Left ventricle myocardium inferior (tissue), 1 donor: ENCODE measurements around the gene PSMC1. TPM values are rescaled to one million over a fixed set of nuclear protein-coding genes. Genes with fewer than 3 reads are reported as not detected.

Source experiments
- DNase-seq: peaks from one replicate; pipeline ENCODE4 v3.0.0-alpha.2; 2020
- H3K27ac ChIP-seq: fragments of 200-600 bp; replicated peaks from 2 replicates; pipeline ENCODE4 v1.8.0; 2021
- H3K27me3 ChIP-seq: fragments of 200-600 bp; 2 replicates; pipeline ENCODE4 v1.8.0; 2021; ENCODE audit warnings: low read depth
- H3K36me3 ChIP-seq: fragments of 200-600 bp; 2 replicates; pipeline ENCODE4 v1.8.0; 2021
- H3K4me1 ChIP-seq: fragments of 200-600 bp; 2 replicates; pipeline ENCODE4 v1.8.0; 2021
- H3K4me3 ChIP-seq: fragments of 200-600 bp; 2 replicates; pipeline ENCODE4 v1.8.0; 2021; ENCODE audit warnings: mild to moderate bottlenecking, moderate library complexity
- H3K9me3 ChIP-seq: fragments of 200-600 bp; replicated peaks from 2 replicates; pipeline ENCODE4 v1.8.0; 2021
- intact Hi-C: fragments of 100-400 bp; cut with micrococcal nuclease; formaldehyde crosslinking; loops from one replicate; pipeline ENCODE4 v1.11.0; 2022
- total RNA-seq: library from RNA; stranded (reverse); fragmentation: NEBNext Ultra II Directional; extraction: Animal tissue kit (Norgen Biotek cat#: 25700); gene quantifications from one replicate; pipeline ENCODE4 v1.2.1, GENCODE V29; 2021
- TF ChIP-seq, protein P1 (sequence below): fragments of 200-600 bp; IDR thresholded peaks from 2 replicates; pipeline ENCODE4 v1.8.0; 2021; ENCODE audit warnings: antibody characterized with exemption, mild to moderate bottlenecking, borderline replicate concordance
- donor health status: DM: no; HTN: yes; CAD: no; lungs with severe emphysema.

Gene PSMC1
- total RNA-seq, 1 donor from 2014 or later: 121 TPM

DNA sequence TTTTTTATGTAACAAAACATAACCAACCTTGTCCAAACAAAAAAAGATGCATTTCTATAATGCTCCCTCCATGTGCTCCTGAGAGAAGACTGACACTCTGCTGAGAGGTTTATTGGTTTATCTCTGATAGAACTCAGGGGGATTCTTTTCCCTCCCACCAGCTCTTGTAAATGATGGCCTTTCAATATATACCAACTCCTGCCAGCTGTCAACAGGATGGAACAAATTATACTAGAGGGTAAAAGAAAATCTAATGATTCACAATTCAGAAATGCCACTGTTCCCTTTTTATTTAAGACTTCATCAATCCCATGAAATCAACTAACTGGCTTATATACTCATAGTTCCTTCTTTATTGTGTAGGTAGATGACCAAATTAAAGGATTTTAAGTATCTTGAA, 25.4 kb downstream of the PSMC1 start:
- DNase-seq: no peak
- H3K4me1 ChIP-seq: peaks cover 13% of the 10 kb centered on the region
- intact Hi-C loops: no loop called here
- peaks cover 87% of the 10 kb centered on the region for H3K36me3 ChIP-seq
- TF ChIP-seq, protein P1, sequence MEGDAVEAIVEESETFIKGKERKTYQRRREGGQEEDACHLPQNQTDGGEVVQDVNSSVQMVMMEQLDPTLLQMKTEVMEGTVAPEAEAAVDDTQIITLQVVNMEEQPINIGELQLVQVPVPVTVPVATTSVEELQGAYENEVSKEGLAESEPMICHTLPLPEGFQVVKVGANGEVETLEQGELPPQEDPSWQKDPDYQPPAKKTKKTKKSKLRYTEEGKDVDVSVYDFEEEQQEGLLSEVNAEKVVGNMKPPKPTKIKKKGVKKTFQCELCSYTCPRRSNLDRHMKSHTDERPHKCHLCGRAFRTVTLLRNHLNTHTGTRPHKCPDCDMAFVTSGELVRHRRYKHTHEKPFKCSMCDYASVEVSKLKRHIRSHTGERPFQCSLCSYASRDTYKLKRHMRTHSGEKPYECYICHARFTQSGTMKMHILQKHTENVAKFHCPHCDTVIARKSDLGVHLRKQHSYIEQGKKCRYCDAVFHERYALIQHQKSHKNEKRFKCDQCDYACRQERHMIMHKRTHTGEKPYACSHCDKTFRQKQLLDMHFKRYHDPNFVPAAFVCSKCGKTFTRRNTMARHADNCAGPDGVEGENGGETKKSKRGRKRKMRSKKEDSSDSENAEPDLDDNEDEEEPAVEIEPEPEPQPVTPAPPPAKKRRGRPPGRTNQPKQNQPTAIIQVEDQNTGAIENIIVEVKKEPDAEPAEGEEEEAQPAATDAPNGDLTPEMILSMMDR: no peak
- no peak overlapping the region for H3K4me3 ChIP-seq
- H3K27me3 ChIP-seq: no peaks in the 10 kb centered on the region
- H3K27ac ChIP-seq: no peak overlapping the region
- no peaks in the 10 kb centered on the region for H3K9me3 ChIP-seq

DNA sequence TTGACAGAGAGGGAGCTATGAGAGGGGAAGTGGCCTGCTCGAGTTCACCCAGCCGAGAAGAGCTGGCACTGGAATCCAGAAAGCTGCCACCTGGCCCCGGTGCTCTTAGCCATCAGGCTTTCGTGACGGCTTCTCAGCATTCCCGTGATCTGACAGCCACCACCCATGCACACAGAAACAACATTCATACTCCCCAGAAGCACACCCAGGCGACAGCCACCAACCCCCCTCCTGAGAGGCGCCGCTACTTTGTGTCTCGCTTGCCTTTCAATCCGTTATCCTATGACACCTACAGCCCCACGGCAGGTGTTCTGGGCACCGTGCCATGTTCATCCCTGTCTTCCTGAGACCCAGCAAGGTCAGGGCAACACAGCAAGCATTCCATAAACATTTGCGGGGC, 31.4 kb downstream of the PSMC1 start:
- H3K36me3 ChIP-seq: peaks cover 67% of the 10 kb centered on the region

DNA sequence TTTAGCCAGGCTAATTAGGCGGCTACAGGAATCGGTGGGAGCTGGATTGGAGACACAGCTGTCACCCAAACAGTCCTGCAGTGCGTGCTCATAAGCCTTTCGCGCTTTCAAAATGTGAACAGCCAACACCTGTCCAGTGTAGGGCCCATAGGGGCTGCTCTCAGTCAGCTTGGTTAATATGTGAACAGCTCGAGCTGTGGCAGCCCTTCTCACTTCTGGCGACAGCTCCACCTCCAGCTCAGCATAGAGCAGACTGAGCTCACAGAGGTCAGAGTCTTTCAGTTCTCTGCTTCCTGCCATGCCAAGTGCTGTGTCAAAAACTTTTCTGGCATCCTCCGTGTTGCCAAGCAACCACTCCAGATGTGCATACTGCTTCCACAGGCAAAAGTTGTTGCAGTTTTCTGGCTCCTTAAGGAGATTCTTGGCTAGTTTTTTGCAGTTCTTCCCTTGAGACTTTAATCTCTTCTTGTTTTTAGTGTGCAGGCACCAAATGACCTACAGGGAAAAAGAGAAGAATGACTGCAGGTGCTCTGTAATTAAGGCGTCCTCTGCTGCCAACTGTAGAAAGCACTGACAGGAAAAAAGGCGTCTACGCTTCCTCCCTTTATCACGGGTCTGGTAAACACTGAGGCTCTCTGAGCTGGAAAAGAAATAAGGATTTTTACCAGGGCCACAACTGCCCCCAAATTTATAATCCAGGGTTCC, 32.5 kb downstream of the PSMC1 start:
- H3K4me1 ChIP-seq: peaks cover 23% of the 10 kb centered on the region
- no peaks in the 10 kb centered on the region for H3K27me3 ChIP-seq
- DNase-seq: peak; percentile 34
- TF ChIP-seq, protein P1: no peak
- H3K9me3 ChIP-seq: no peaks in the 10 kb centered on the region
- H3K27ac ChIP-seq: peak overlapping the region; percentile 59
- peaks cover 60% of the 10 kb centered on the region for H3K36me3 ChIP-seq
- intact Hi-C loops: no loop called here
- H3K4me3 ChIP-seq: no peak overlapping the region

More for the DNA sequence above, 31.4 kb downstream of the PSMC1 start:
- intact Hi-C loops: no loop called here
- no peak for DNase-seq
- no peak overlapping the region for H3K4me3 ChIP-seq
- H3K27me3 ChIP-seq: no peaks in the 10 kb centered on the region
- H3K9me3 ChIP-seq: no peaks in the 10 kb centered on the region
- peaks cover 23% of the 10 kb centered on the region for H3K4me1 ChIP-seq
- peak overlapping the region; percentile 59 for H3K27ac ChIP-seq
- TF ChIP-seq, protein P1: no peak

DNA sequence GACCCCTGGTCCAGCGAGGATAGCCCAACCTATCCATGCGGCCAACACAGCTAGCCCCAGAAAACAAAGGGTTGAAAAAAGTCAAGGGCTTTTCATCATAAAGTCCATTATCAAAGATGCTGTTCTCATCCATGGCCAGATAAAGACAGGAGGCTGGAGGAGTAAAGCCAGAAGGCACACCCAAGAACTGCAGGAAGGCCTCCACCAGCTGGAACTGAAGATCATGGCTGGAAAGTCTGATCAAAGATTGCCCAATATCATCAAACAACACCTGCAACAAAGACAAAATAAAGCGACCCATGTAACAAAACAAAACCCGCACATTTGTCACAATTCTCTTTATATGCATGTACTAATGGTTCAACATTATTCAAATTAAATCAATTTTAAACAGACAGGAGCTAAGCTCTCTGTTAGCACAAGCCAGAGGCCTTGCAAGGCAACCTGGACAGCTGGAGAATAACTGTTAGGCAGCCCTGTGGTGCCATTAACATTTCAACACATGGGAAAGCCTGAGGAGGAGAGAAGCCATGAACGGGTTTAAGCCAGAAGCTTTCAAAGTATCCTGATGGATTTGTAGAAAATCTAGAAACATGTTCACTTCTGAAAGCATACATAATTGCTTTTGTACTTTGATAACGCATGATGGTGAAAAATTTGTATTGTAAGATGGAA, 34.1 kb downstream of the PSMC1 start:
- H3K27me3 ChIP-seq: no peaks in the 10 kb centered on the region
- peaks cover 63% of the 10 kb centered on the region for H3K36me3 ChIP-seq
- intact Hi-C loops: no loop called here
- no peak overlapping the region for H3K27ac ChIP-seq
- no peaks in the 10 kb centered on the region for H3K9me3 ChIP-seq
- peaks cover 23% of the 10 kb centered on the region for H3K4me1 ChIP-seq
- DNase-seq: no peak
- H3K4me3 ChIP-seq: no peak overlapping the region
- TF ChIP-seq, protein P1: no peak

DNA sequence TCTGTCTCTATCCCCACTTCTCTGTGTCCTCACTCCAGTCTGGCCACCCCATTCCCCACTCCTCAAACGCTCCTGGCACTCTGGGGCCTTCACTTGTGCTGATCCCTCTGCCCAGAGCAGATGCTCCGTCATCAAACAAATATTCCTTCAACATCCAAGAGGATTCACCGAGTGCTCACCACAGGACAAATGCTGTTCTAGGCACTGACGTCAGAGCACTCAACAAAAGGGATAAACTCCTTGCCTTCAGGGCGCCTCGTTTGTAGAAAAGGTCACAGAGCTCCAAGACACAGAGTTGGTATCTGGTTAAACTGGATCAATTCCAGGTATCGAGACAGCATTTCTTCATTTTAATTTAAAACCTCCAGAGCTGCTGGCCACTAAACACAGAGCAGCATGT, 35.3 kb downstream of the PSMC1 start:
- intact Hi-C loops: no loop called here
- Histone ChIP-seq H3K27ac (no peak overlapping the region), H3K27me3 (no peaks in the 10 kb centered on the region), H3K9me3 (no peaks in the 10 kb centered on the region), H3K4me3 (no peak overlapping the region), H3K36me3 (peaks cover 59% of the 10 kb centered on the region), H3K4me1 (peaks cover 23% of the 10 kb centered on the region)
- TF ChIP-seq, protein P1: no peak
- no peak for DNase-seq
